ENCODE results near the gene NUP205. TPM values are rescaled to one million over a fixed set of nuclear protein-coding genes. Genes with fewer than 3 reads are reported as not detected.

Gene NUP205
- total RNA-seq, 1 donor from 2014 or later = 148 TPM

- no peaks in the 10 kb centered on the region for H3K4me1 Mint-ChIP-seq
Measured at GRCh38 chr7:135645296-135645904, 87.7 kb downstream of the NUP205 start.

GRCh38 chr7:135647755-135648154 lies 90.0 kb downstream of the NUP205 start:
- DNase-seq (ENCODE audit: low read depth, low spot score) = no peak
- H3K4me1 Mint-ChIP-seq = no peaks in the 10 kb centered on the region
- no peak for TF ChIP-seq CTCF (conservative IDR thresholded peaks at IDR 0.05)
- H3K36me3 Mint-ChIP-seq (ENCODE audit: low read depth) = peaks cover 4% of the 10 kb centered on the region
- no peak overlapping the region for H3K4me3 Mint-ChIP-seq
- H3K27me3 Mint-ChIP-seq (ENCODE audit: low read depth) = no peaks in the 10 kb centered on the region
- H3K27ac Mint-ChIP-seq (ENCODE audit: unreplicated experiment) = no peak overlapping the region
- H3K9me3 Mint-ChIP-seq = no peaks in the 10 kb centered on the region

More at GRCh38 chr7:135645296-135645904, 87.7 kb downstream of the NUP205 start:
- no peak for DNase-seq (ENCODE audit: low read depth, low spot score)
- H3K27ac Mint-ChIP-seq (ENCODE audit: unreplicated experiment) = no peak overlapping the region
- peaks cover 10% of the 10 kb centered on the region for H3K36me3 Mint-ChIP-seq (ENCODE audit: low read depth)
- peak; percentile 77 for TF ChIP-seq CTCF (conservative IDR thresholded peaks at IDR 0.05)
- H3K9me3 Mint-ChIP-seq = no peaks in the 10 kb centered on the region
- no peaks in the 10 kb centered on the region for H3K27me3 Mint-ChIP-seq (ENCODE audit: low read depth)
- no peak overlapping the region for H3K4me3 Mint-ChIP-seq

DNA sequence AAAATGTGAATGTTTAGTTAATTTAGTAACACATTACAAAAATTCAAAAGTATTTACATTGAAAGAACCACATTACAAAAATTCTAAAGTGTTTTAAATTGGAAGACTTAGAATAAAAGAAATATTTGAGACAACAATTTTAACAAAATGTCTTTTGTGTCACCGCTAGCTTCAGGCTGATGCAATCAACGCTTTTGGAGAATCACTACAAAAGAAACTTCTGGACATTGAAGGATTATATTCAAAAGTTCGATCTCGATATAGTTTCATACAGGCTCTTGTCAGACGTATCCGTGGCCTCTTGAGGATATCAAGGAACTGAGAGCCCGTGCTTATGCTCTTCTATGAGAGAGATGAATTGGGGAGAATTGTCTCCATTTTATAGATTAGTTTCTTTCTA lies 90.5 kb downstream of the NUP205 start:
- Mint-ChIP-seq H3K36me3 (ENCODE audit: low read depth) (peaks cover 4% of the 10 kb centered on the region), H3K9me3 (no peaks in the 10 kb centered on the region), H3K27ac (ENCODE audit: unreplicated experiment) (no peak overlapping the region), H3K4me3 (no peak overlapping the region), H3K4me1 (peaks cover 5% of the 10 kb centered on the region), H3K27me3 (ENCODE audit: low read depth) (no peaks in the 10 kb centered on the region)
- DNase-seq (ENCODE audit: low read depth, low spot score) = no peak
- TF ChIP-seq CTCF (conservative IDR thresholded peaks at IDR 0.05) = no peak

GRCh38 chr7:135650831-135651573 lies 93.3 kb downstream of the NUP205 start:
- no peaks in the 10 kb centered on the region for H3K9me3 Mint-ChIP-seq
- H3K4me3 Mint-ChIP-seq = no peak overlapping the region
- peaks cover 8% of the 10 kb centered on the region for H3K4me1 Mint-ChIP-seq
- no peak for DNase-seq (ENCODE audit: low read depth, low spot score)
- peak overlapping the region; percentile 1 for H3K27ac Mint-ChIP-seq (ENCODE audit: unreplicated experiment)
- peaks cover 2% of the 10 kb centered on the region for H3K36me3 Mint-ChIP-seq (ENCODE audit: low read depth)
- no peaks in the 10 kb centered on the region for H3K27me3 Mint-ChIP-seq (ENCODE audit: low read depth)
- TF ChIP-seq CTCF (conservative IDR thresholded peaks at IDR 0.05) = no peak

DNA sequence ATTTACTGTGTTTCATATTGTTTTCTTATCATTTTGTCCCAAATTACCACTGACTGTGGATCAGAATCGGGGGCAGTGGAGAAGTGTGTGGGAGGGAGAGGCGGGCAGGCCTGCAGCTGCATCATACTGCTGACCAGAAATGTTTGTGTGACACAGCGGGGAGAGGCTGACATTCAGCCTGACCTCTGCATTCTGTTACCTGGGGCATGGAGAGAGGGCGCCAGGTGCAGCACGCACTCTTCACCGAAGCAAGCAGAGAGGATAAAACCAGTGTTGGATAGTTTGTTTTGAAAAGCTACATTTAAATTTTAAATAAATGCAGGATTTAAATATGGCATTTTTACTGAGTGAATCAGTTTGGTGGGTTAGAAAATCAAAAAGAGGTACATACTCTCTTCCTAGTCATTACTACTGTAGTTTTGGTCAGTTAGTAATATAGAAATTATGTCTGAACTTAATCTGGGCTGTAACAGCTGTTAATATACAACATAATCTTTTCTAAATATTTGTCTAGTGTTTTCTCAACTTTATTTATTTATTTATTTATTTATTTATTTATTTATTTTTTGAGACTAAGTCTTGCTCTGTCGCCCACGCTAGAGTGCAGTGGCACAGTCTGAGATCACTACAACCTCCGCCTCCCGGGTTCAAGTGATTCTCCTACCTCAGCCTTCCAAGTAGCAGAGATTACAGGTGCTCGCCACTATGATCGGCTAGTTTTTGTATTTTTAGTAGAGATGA lies 95.8 kb downstream of the NUP205 start:
- Mint-ChIP-seq H3K36me3 (ENCODE audit: low read depth) (no peaks in the 10 kb centered on the region), H3K4me3 (no peak overlapping the region), H3K27me3 (ENCODE audit: low read depth) (no peaks in the 10 kb centered on the region), H3K27ac (ENCODE audit: unreplicated experiment) (no peak overlapping the region), H3K9me3 (no peaks in the 10 kb centered on the region), H3K4me1 (peaks cover 8% of the 10 kb centered on the region)
- DNase-seq (ENCODE audit: low read depth, low spot score) = no peak
- no peak for TF ChIP-seq CTCF (conservative IDR thresholded peaks at IDR 0.05)
